ENCODE data around the gene TMPRSS13. TPM values are rescaled to one million over a fixed set of nuclear protein-coding genes. Genes with fewer than 3 reads are reported as not detected.

TMPRSS13 gene
- total RNA-seq, 1 experiment from 2014 or later: 53.1 TPM

- no peak for TF ChIP-seq CTCF (IDR thresholded peaks at IDR 0.05; ENCODE audit: insufficient read depth in 1 of 2, low read depth in 1 of 2, low read length in 1 of 2, severe bottlenecking in 1 of 2, unreplicated experiment in 1 of 2)
- CTCF ChIA-PET: no interaction called here
- intact Hi-C loops (cut with micrococcal nuclease; ENCODE audit: unreplicated experiment): no loop called here
- peak in 1 of 2 experiments; percentile 19 for DNase-seq
- H3K27me3 Mint-ChIP-seq (ENCODE audit: insufficient read depth, unreplicated experiment): peaks cover 2% of the 10 kb centered on the region
- Histone ChIP-seq H3K27me3 (replicated peaks; ENCODE audit: control insufficient read depth, insufficient read depth, low read length) (no peaks in the 10 kb centered on the region), H3K4me3 (ENCODE audit: low read depth, low read length) (no peak overlapping the region), H3K4me1 (no peaks in the 10 kb centered on the region), H3K9me3 (no peaks in the 10 kb centered on the region), H3K36me3 (ENCODE audit: control insufficient read depth, insufficient read depth, low read length) (no peaks in the 10 kb centered on the region)
- no peak overlapping the region for H3K4me3 Mint-ChIP-seq (ENCODE audit: unreplicated experiment)
- H3K36me3 Mint-ChIP-seq (ENCODE audit: insufficient read depth, unreplicated experiment): no peaks in the 10 kb centered on the region
- POLR2A ChIA-PET: no interaction called here
- no peaks in the 10 kb centered on the region for H3K4me1 Mint-ChIP-seq (ENCODE audit: low read depth, unreplicated experiment)
- H3K27ac Mint-ChIP-seq (ENCODE audit: unreplicated experiment): no peak overlapping the region
- BruUV-seq (replicated peaks): no TSS peak
- H3K9me3 Mint-ChIP-seq (ENCODE audit: unreplicated experiment): no peaks in the 10 kb centered on the region
Measured at GRCh38 chr11:117901601-117902000, 27.6 kb downstream of the TMPRSS13 start.

GRCh38 chr11:117900720-117901440 lies 28.3 kb downstream of the TMPRSS13 start:
- Histone ChIP-seq H3K9me3 (no peaks in the 10 kb centered on the region), H3K27me3 (replicated peaks; ENCODE audit: control insufficient read depth, insufficient read depth, low read length) (no peaks in the 10 kb centered on the region), H3K36me3 (ENCODE audit: control insufficient read depth, insufficient read depth, low read length) (no peaks in the 10 kb centered on the region), H3K4me1 (no peaks in the 10 kb centered on the region), H3K4me3 (ENCODE audit: low read depth, low read length) (no peak overlapping the region)
- BruUV-seq (replicated peaks): TSS peak; percentile 22
- intact Hi-C loops (cut with micrococcal nuclease; ENCODE audit: unreplicated experiment): no loop called here
- no peak for TF ChIP-seq CTCF (IDR thresholded peaks at IDR 0.05; ENCODE audit: insufficient read depth in 1 of 2, low read depth in 1 of 2, low read length in 1 of 2, severe bottlenecking in 1 of 2, unreplicated experiment in 1 of 2)
- CTCF ChIA-PET: interaction anchor here (1.6 kb wide), 1 partner anchor 46 kb away, joined by 5 read pairs; no protein-coding TSS in a partner anchor
- H3K4me1 Mint-ChIP-seq (ENCODE audit: low read depth, unreplicated experiment): no peaks in the 10 kb centered on the region
- H3K9me3 Mint-ChIP-seq (ENCODE audit: unreplicated experiment): no peaks in the 10 kb centered on the region
- no peak overlapping the region for H3K4me3 Mint-ChIP-seq (ENCODE audit: unreplicated experiment)
- no peaks in the 10 kb centered on the region for H3K36me3 Mint-ChIP-seq (ENCODE audit: insufficient read depth, unreplicated experiment)
- POLR2A ChIA-PET: no interaction called here
- peaks cover 4% of the 10 kb centered on the region for H3K27me3 Mint-ChIP-seq (ENCODE audit: insufficient read depth, unreplicated experiment)
- H3K27ac Mint-ChIP-seq (ENCODE audit: unreplicated experiment): no peak overlapping the region
- DNase-seq: peak in 1 of 2 experiments; percentile 36

GRCh38 chr11:117900121-117900648 lies 29.0 kb downstream of the TMPRSS13 start:
- Mint-ChIP-seq H3K27ac (ENCODE audit: unreplicated experiment) (no peak overlapping the region), H3K4me3 (ENCODE audit: unreplicated experiment) (no peak overlapping the region), H3K9me3 (ENCODE audit: unreplicated experiment) (no peaks in the 10 kb centered on the region), H3K36me3 (ENCODE audit: insufficient read depth, unreplicated experiment) (no peaks in the 10 kb centered on the region), H3K4me1 (ENCODE audit: low read depth, unreplicated experiment) (no peaks in the 10 kb centered on the region), H3K27me3 (ENCODE audit: insufficient read depth, unreplicated experiment) (peaks cover 4% of the 10 kb centered on the region)
- Histone ChIP-seq H3K4me3 (ENCODE audit: low read depth, low read length) (no peak overlapping the region), H3K4me1 (no peaks in the 10 kb centered on the region), H3K27me3 (replicated peaks; ENCODE audit: control insufficient read depth, insufficient read depth, low read length) (no peaks in the 10 kb centered on the region), H3K9me3 (no peaks in the 10 kb centered on the region), H3K36me3 (ENCODE audit: control insufficient read depth, insufficient read depth, low read length) (no peaks in the 10 kb centered on the region)
- DNase-seq: peak in 1 of 2 experiments; percentile 13
- TF ChIP-seq CTCF (IDR thresholded peaks at IDR 0.05; ENCODE audit: insufficient read depth in 1 of 2, low read depth in 1 of 2, low read length in 1 of 2, severe bottlenecking in 1 of 2, unreplicated experiment in 1 of 2): no peak
- ChIA-PET POLR2A (no interaction called here), CTCF (interaction anchor here (0.5 to 1.6 kb wide), 3 partner anchors 45 to 175 kb away, joined by 3 to 5 read pairs (median 3); no protein-coding TSS in a partner anchor)
- intact Hi-C loops (cut with micrococcal nuclease; ENCODE audit: unreplicated experiment): no loop called here
- no TSS peak for BruUV-seq (replicated peaks)

All from Caco-2 (cell line).